ENCODE measurements around the gene CA12.

CA12 gene

GRCh38 chr15:63401714-63402497, 20.3 kb upstream of the CA12 start:
- DNase-seq, result no peak

GRCh38 chr15:63401078-63401477, 19.4 kb upstream of the CA12 start:
- no peak for DNase-seq

- DNase-seq, result no peak
These were observed 16.8 kb upstream of the CA12 start for GRCh38 chr15:63398456-63398855.

GRCh38 chr15:63396152-63396928, 14.7 kb upstream of the CA12 start:
- DNase-seq, result no peak

DNA sequence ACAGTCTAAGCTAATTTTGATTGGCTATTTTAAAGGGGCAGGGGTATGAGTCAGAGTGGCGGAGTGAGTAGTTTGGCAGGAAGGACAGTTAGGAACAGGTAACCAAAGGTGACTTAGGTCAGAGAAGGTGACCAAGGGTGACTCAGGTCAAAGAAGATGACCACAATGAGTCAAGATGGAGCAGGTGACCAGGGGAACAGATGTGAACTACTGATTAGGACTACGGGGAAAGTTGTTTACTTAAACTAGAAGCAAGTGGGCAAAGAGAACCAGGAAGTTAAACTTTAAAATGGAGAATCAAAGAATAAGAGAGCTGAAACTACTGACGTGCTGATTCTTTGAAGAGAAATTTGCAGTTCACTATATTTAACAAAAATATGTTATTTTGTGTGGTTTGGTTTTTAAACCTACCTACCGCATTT, 14.1 kb upstream of the CA12 start:
- DNase-seq, result no peak

GRCh38 chr15:63392361-63393009, 10.8 kb upstream of the CA12 start:
- no peak for DNase-seq

DNA sequence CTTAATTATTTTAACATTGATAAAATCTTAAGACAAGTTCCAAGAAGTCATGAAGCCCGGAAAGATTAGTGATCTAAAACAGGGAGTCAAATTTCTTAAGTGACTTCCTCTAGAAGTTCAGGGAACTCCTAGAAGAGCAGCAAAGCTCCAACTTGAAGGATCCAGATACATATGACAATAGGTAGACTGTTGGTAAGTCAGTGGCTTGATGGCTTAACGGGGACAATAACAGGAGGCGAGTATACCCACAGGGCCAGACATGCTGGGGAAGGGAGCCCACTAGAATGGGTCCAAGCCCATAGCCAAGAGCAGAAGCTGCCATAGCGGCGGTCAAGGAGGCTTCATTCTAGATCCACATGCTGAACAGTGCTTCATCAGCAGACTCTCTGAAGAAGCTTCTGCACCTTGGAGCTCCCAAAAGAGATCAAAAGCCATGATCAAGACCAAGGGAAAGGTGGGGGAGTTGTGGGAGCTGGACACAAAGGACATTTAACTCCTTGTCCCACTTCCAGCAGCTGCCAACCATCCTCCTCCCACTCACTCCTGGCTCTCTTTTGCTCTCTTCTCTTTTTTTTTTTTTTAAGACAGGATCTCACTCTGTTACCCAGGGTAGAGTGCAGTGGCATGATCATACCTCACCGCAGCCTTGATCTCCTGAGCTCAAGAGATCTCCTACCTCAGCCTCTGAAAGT, 10.2 kb upstream of the CA12 start:
- DNase-seq, result no peak

- no peak for DNase-seq
These were observed 9.0 kb upstream of the CA12 start for GRCh38 chr15:63390689-63391088.

DNA sequence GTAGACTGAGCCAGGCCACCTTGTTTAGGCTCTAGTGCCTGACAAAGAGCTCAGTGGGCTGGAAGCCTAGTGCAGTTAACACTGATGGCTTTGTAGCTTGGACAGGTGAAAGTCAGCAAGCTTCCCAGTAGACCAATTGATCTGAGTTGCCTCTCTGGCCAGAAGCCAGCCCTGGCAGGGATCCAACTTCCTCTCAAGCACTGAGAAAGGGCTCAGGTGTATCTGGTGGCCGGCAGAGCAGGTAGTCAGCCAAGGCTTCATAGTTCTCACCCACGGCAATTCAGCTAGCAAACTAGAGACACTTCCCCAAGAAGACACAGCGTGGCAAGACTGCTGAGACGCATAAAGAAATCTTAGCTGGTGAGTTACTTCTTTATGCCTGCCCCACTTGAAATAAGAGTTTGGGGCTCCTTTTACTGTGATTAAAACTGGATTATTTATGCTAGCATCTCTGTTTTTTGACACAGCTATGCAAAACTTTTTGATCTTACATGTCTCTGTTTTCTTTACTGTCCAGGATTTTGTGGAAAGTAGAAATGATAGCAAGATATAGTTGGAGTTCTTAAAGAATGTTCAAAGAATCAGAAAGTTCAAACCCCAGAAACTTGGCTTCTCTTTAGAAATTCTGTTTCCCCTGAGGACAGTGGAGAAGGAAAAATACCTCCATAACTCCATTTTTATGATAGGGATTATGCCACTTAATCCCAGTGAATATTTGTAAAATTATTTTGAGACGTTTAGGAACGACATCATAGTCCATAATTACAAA, 8.4 kb upstream of the CA12 start:
- no peak for DNase-seq

- no peak for DNase-seq
These were observed 6.9 kb upstream of the CA12 start for GRCh38 chr15:63388511-63388910.

DNA sequence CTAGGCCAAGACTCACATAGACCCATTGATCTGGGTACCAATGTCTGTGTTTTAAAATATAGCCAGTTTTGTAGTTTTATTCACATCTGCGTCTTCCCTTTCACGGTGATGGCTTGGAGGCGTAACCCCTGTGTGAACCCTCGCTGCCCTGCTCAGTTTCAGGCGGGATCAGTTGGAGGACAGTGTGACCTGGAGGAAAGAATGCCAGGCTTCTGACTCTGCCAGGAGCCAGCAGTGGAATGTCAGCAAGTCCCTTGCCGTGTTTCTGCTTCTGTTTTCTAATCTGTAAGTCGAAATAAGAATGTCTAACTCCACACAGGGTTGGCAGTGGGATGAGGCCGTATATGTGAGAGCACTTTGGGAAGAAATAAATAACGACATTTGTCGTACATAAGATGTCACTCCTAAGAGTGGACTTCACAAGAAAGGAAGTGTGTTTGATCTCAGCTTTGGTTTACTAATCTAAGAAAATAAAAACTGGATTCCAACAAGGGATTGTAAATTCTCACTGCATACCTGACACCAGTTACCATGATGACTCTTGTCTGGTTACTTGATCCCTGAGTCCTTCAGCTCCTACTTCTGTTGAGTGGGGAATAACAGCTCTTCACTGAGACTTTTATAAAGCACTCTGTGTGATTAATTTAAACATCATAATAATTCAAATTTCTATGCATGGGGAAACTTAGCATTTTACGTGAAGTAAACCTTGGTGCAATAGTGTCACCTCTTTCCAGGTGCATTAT, 6.3 kb upstream of the CA12 start:
- no peak for DNase-seq

GRCh38 chr15:63385911-63386531, 4.4 kb upstream of the CA12 start:
- no peak for DNase-seq

GRCh38 chr15:63384906-63385305, 3.3 kb upstream of the CA12 start:
- DNase-seq, result no peak

GRCh38 chr15:63382966-63383710, 1.5 kb upstream of the CA12 start:
- DNase-seq, result no peak

DNA sequence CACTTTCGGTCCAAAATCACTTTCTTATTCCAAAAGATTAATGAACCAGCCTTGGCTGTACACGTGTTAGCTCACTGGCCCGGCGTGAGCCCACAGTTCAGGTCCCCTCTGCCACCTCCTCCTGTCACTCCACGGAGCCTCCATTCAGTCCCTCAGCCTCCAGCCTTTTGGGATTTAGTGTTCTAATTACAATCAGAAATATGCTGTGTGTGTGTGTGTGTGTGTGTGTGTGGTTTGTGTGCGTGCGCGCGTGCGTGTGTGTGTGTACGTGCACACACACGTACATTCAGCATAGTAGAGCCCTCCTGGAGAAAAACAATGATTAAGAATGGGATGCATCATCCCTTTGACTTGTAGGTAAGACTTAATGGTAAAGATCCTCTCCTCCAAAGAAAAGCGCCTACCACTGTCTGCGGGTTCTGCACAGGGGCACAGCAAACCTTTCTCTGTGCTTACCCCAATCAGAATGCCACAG, 801 bp downstream of the CA12 start:
- no peak for DNase-seq

DNA sequence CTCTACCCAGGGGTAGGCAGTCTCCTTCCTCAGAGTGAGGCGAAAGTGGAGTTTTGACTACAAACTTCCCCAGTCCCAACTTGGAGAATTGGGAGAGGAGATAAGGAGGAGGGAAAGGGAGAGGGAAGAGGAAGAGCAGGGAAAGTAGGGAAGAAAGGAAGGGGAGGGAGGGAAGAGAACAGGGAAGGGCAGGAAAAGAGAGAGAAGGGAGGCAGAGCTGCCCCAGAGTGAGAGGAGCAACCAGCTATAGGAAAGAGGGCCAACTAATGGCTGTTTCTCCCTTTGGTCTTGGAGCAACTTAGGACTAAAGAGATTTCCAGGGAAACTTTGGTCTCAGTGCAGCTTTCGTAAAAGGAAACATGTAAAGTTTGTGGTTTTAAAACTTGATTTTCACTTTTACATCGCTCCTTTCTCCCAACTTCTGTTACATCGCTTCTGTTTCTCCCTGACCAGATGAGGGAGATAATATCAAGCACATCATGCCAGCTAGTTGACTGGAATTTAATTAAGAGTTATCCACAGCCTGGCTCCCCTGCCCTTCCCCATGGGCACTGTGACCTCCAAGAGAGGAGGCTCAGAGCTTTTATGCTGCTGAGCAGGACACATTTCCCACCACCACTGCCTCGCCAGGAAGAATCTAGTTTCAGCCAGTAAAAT, 1.4 kb downstream of the CA12 start:
- DNase-seq, result no peak

GRCh38 chr15:63379492-63380150, 2.0 kb downstream of the CA12 start:
- no peak for DNase-seq

- no peak for DNase-seq
These were observed 2.7 kb downstream of the CA12 start for GRCh38 chr15:63378946-63379345.
